C4-2B (cell line): ENCODE results near the gene B4GALNT3.

ENCODE experiments used
- CTCF ChIP-seq: fragments of 450-650 bp; conservative IDR thresholded peaks from 2 replicates; pipeline ENCODE4 v1.5.1; 2017; ENCODE audit warnings: mild to moderate bottlenecking
- ZFX ChIP-seq: fragments of 450-650 bp; IDR thresholded peaks from 2 replicates; pipeline ENCODE4 v1.6.1; 2017

GRCh38 chr12:552466-552865 is 92.7 kb downstream of the B4GALNT3 start:
- no peak for TF ChIP-seq CTCF
- TF ChIP-seq ZFX = no peak
